Upper lobe of left lung (tissue), 6 donors: ENCODE data around the gene SAMD8. TPM values are rescaled to one million over a fixed set of nuclear protein-coding genes. Genes with fewer than 3 reads are reported as not detected.
"Not testable (repeated sequence)": the region's sequence is repeated elsewhere in the genome, so short reads cannot be mapped to it uniquely, and the experiment has no call there.

Experiments
- ATAC-seq, 2 donors: fragments of 200-7000 bp; cut with Tn5 transposase; one replicate each; pipeline ENCODE4 v1.9.1; 2022; ENCODE audit warnings: mild to moderate bottlenecking in 2 of 2, moderate library complexity in 2 of 2; ENCODE audit not compliant: low FRiP score in 2 of 2
- DNase-seq, 2 donors: peaks; one replicate each; pipeline ENCODE4 v3.0.0-alpha.2; 2019 to 2020
- H3K27ac ChIP-seq, 4 donors: fragments of 200-600 bp; sonication (generic); one replicate each; pipeline ENCODE4 v1.5.1; 2016 to 2019
- H3K27me3 ChIP-seq, 4 donors: fragments of 200-600 bp; sonication (generic); one replicate each; pipeline ENCODE4 v1.5.1; 2017 to 2019
- H3K36me3 ChIP-seq, 4 donors: fragments of 200-600 bp; sonication (generic); one replicate each; pipeline ENCODE4 v1.5.1; 2016 to 2019
- H3K4me1 ChIP-seq, 4 donors: fragments of 200-600 bp; sonication (generic); one replicate each; pipeline ENCODE4 v1.5.1; 2018 to 2019
- H3K4me3 ChIP-seq, 4 donors: fragments of 200-600 bp; sonication (generic); one replicate each; pipeline ENCODE4 v1.5.1; 2017 to 2019; ENCODE audit warnings: mild to moderate bottlenecking in 2 of 4, moderate library complexity in 1 of 4
- H3K9me3 ChIP-seq, 4 donors: fragments of 200-600 bp; sonication (generic); one replicate each; pipeline ENCODE4 v1.5.1; 2018 to 2019
- EP300 ChIP-seq, 4 donors: sonication (generic); formaldehyde crosslinking; IDR thresholded peaks; one replicate each; pipeline ENCODE4 v1.5.1; 2017; ENCODE audit warnings: antibody characterized with exemption in 4 of 4, control low read depth in 2 of 4
- POLR2A ChIP-seq, 4 donors: fragments of 450-650 bp; IDR thresholded peaks; one replicate each; pipeline ENCODE4 v1.5.1; 2016 to 2017; ENCODE audit warnings: antibody characterized with exemption in 4 of 4, mild to moderate bottlenecking in 2 of 4
- POLR2AphosphoS5 ChIP-seq, 2 donors: sonication (generic); formaldehyde crosslinking; IDR thresholded peaks; one replicate each; pipeline ENCODE4 v1.5.1; 2017; ENCODE audit warnings: antibody characterized with exemption in 2 of 2
- WGBS, 2 donors: methylation state at CpG; one replicate each; pipeline ENCODE4 v1.1.5; 2017 to 2018; 5-methylcytosine and 5-hydroxymethylcytosine counted together
- total RNA-seq, 6 donors: library from RNA; depleted of rRNA in 4 of 6; stranded (reverse); fragments of >200 nt in 4 of 6; gene quantifications; one replicate each; pipeline versions ENCODE4 v1.1.0 to v1.2.1, GENCODE V29; 2016 to 2021
- TF ChIP-seq, protein P1 (sequence below), 6 experiments: fragments of 450-650 bp in 4 of 6; fragments of 200-600 bp in 2 of 6; sonication (generic) in 2 of 6; IDR thresholded peaks; one replicate each; pipeline ENCODE4 v1.5.1; 2016 to 2019; ENCODE audit warnings: antibody characterized with exemption in 6 of 6
- donor health status: DM: no; HTN: no; CAD: no; lungs with moderate emphysema.
- donor health status: DM: no; HTN: yes; CAD: no; lungs with severe emphysema.

The SAMD8 gene
- total RNA-seq, 6 donors from 2014 or later, result 8.4 to 36.2 (median 18.0) TPM

DNA sequence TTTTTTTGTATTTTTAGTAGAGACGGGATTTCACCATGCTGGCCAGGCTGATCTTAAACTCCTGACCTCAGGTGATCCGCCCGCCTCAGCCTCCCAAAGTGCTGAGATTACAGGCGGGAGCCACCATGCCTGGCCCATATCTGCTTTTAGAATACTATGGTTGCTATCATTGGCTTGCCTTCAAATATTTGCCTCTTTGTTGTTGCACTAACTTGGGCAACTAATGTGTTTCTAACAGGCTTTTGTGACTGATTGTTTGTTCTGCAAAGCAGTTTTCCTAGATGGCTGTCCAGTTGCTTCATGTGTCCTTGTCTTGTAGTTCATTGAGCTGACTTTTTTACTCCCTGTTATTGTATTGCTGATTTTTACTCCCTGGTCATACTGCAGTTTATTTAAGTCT is 108.8 kb downstream of the SAMD8 start:
- Histone ChIP-seq H3K36me3 (peaks cover 34 to 97% (median 79%) of the 10 kb centered on the region in 4 donors), H3K4me3 (no peak overlapping the region), H3K27me3 (no peaks in the 10 kb centered on the region), H3K27ac (no peak overlapping the region), H3K4me1 (peaks cover 29 to 36% (median 33%) of the 10 kb centered on the region in 4 donors), H3K9me3 (no peaks in the 10 kb centered on the region)
- DNase-seq (no peak), ATAC-seq (no peak)
- TF ChIP-seq EP300 (IDR thresholded peaks at IDR 0.05) (no peak), POLR2AphosphoS5 (IDR thresholded peaks at IDR 0.05) (no peak), POLR2A (IDR thresholded peaks at IDR 0.05) (no peak)
- TF ChIP-seq, protein P1, sequence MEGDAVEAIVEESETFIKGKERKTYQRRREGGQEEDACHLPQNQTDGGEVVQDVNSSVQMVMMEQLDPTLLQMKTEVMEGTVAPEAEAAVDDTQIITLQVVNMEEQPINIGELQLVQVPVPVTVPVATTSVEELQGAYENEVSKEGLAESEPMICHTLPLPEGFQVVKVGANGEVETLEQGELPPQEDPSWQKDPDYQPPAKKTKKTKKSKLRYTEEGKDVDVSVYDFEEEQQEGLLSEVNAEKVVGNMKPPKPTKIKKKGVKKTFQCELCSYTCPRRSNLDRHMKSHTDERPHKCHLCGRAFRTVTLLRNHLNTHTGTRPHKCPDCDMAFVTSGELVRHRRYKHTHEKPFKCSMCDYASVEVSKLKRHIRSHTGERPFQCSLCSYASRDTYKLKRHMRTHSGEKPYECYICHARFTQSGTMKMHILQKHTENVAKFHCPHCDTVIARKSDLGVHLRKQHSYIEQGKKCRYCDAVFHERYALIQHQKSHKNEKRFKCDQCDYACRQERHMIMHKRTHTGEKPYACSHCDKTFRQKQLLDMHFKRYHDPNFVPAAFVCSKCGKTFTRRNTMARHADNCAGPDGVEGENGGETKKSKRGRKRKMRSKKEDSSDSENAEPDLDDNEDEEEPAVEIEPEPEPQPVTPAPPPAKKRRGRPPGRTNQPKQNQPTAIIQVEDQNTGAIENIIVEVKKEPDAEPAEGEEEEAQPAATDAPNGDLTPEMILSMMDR (IDR thresholded peaks at IDR 0.05), result no peak
- 92 to 93% methylated on average over 4 of the region's 4 CpGs for WGBS, 2 donors

DNA sequence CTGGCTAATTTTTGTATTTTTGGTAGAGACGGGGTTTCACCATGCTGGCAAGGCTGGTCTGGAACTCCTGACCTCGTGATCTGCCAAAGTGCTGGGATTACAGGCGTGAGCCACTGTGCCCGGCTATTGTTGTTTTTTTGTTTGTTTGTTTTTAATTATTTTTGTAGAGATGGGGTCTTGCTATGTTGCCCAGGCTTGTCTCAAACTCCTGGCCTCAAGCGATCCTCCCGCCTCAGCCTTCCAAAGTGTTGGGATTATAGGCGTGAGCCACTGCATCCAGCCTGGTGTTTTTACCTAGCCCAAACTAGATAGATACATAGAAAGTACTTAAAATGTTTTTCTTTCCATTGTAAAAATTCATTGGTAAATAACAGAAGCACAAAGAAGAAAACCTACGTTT is 110.0 kb downstream of the SAMD8 start:
- Histone ChIP-seq H3K36me3 (peaks cover 34 to 84% (median 67%) of the 10 kb centered on the region in 4 donors), H3K4me1 (peaks cover 35 to 40% (median 37%) of the 10 kb centered on the region in 4 donors)
- not testable (repeated sequence) for H3K27ac ChIP-seq, H3K4me3 ChIP-seq, H3K9me3 ChIP-seq, H3K27me3 ChIP-seq, DNase-seq, ATAC-seq
- 94% methylated on average over 8 of the region's 8 CpGs for WGBS, 2 donors

DNA sequence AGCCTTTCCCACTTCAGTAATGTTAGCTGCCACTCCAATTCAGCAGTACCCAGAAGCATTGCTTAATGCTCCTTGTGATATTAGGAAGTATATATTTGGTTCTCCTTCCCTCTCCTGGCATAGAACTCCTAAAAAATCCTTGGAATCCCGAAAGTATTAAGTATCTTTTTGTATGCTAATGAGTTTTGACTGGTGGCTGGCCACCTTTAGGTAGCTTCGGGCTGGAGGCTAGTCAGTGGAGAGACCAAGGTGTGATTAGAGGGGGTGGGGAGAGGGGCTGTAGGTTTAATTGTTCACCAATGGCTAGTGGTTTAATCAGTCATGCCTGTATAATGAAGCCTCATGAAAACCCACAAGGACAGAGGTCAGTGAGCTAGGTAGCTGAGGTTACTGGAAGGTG is 112.1 kb downstream of the SAMD8 start:
- Histone ChIP-seq H3K4me3 (no peak overlapping the region), H3K36me3 (peaks cover 30 to 74% (median 50%) of the 10 kb centered on the region in 4 donors), H3K4me1 (peaks cover 42 to 54% (median 51%) of the 10 kb centered on the region in 4 donors), H3K27me3 (no peaks in the 10 kb centered on the region), H3K27ac (peak overlapping the region; percentile 68 to 88 (median 82)), H3K9me3 (no peaks in the 10 kb centered on the region)
- DNase-seq (no peak), ATAC-seq (no peak)
- 70 to 77% methylated on average over 2 of the region's 2 CpGs for WGBS, 2 donors
- TF ChIP-seq, protein P1 (IDR thresholded peaks at IDR 0.05), result no peak
- no peak for TF ChIP-seq EP300 (IDR thresholded peaks at IDR 0.05)

DNA sequence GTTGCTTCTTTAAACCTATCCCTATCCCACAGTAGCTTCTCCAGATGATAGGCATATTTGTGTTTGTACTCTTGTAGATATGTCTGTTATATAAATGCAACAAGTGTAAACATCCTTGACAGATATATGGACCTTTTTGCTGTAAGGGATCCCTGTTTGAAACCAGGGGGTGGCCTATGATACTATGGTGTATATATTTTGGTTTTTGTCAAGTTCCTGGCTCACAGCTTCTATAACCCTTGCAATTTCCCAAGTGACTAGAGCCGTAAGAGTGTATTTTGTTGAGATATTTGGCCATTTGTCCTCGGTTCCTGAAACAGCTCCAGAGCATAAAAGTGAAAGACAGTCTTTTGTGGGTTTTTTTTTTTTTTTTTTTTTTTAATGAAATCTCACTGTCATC is 114.6 kb downstream of the SAMD8 start:
- Histone ChIP-seq H3K4me1 (peaks cover 46 to 65% (median 59%) of the 10 kb centered on the region in 4 donors), H3K27ac (peak overlapping the region; percentile 77 to 88 (median 84)), H3K9me3 (no peaks in the 10 kb centered on the region), H3K27me3 (no peaks in the 10 kb centered on the region), H3K4me3 (peak overlapping the region in 1 of 4 donors; percentile 11), H3K36me3 (peaks cover 18 to 70% (median 27%) of the 10 kb centered on the region in 4 donors)
- TF ChIP-seq, protein P1 (IDR thresholded peaks at IDR 0.05), result no peak
- TF ChIP-seq POLR2AphosphoS5 (IDR thresholded peaks at IDR 0.05), result no peak
- TF ChIP-seq EP300 (IDR thresholded peaks at IDR 0.05), result no peak
- TF ChIP-seq POLR2A (IDR thresholded peaks at IDR 0.05), result no peak
- DNase-seq, result no peak
- no peak for ATAC-seq
- WGBS, 2 donors, result 54 to 56% methylated on average over 2 of the region's 2 CpGs

DNA sequence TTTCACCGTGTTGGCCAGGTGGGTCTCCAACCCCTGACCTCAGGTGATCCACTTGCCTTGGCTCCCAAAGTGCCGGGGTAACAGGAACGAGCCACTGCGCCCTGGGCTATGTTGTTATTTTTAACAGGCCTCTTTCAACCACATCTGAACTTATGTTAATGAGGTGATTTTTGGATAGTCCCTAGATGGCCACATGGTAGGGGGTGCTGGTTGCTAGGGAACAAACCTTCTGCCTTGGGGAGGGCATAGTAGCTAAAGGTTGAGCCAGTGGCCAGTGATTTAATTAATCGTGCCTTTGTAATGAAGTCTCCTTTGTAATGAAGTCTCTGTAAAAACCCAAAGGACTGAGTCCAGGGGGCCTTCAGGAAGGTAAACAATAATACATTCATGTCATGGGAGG is 115.2 kb downstream of the SAMD8 start:
- no peak for DNase-seq
- H3K4me1 ChIP-seq, result peaks cover 46 to 65% (median 59%) of the 10 kb centered on the region in 4 donors
- WGBS, 2 donors, result 67 to 70% methylated on average over 5 of the region's 5 CpGs
- peaks cover 13 to 70% (median 26%) of the 10 kb centered on the region in 4 donors for H3K36me3 ChIP-seq
- H3K4me3 ChIP-seq, result no peak overlapping the region
- TF ChIP-seq, protein P1 (IDR thresholded peaks at IDR 0.05), result no peak
- TF ChIP-seq POLR2AphosphoS5 (IDR thresholded peaks at IDR 0.05) (no peak), EP300 (IDR thresholded peaks at IDR 0.05) (no peak), POLR2A (IDR thresholded peaks at IDR 0.05) (no peak)
- ATAC-seq, result no peak
- no peaks in the 10 kb centered on the region for H3K27me3 ChIP-seq
- no peaks in the 10 kb centered on the region for H3K9me3 ChIP-seq
- peak overlapping the region; percentile 77 to 88 (median 84) for H3K27ac ChIP-seq
